ENCODE data around the gene COL6A1.
A peak's percentile ranks its signal among the peaks of the same experiment; 100 is the strongest.

The COL6A1 gene, protein sequence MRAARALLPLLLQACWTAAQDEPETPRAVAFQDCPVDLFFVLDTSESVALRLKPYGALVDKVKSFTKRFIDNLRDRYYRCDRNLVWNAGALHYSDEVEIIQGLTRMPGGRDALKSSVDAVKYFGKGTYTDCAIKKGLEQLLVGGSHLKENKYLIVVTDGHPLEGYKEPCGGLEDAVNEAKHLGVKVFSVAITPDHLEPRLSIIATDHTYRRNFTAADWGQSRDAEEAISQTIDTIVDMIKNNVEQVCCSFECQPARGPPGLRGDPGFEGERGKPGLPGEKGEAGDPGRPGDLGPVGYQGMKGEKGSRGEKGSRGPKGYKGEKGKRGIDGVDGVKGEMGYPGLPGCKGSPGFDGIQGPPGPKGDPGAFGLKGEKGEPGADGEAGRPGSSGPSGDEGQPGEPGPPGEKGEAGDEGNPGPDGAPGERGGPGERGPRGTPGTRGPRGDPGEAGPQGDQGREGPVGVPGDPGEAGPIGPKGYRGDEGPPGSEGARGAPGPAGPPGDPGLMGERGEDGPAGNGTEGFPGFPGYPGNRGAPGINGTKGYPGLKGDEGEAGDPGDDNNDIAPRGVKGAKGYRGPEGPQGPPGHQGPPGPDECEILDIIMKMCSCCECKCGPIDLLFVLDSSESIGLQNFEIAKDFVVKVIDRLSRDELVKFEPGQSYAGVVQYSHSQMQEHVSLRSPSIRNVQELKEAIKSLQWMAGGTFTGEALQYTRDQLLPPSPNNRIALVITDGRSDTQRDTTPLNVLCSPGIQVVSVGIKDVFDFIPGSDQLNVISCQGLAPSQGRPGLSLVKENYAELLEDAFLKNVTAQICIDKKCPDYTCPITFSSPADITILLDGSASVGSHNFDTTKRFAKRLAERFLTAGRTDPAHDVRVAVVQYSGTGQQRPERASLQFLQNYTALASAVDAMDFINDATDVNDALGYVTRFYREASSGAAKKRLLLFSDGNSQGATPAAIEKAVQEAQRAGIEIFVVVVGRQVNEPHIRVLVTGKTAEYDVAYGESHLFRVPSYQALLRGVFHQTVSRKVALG

GRCh38 chr21:45981151-45982091, at the start of gene COL6A1:
COL6A1 (plus strand) TSS chr21:45981770; CDS start chr21:45981851, 81 bp downstream.
- peak; percentile 46 to 67 (median 60) for DNase-seq

DNA sequence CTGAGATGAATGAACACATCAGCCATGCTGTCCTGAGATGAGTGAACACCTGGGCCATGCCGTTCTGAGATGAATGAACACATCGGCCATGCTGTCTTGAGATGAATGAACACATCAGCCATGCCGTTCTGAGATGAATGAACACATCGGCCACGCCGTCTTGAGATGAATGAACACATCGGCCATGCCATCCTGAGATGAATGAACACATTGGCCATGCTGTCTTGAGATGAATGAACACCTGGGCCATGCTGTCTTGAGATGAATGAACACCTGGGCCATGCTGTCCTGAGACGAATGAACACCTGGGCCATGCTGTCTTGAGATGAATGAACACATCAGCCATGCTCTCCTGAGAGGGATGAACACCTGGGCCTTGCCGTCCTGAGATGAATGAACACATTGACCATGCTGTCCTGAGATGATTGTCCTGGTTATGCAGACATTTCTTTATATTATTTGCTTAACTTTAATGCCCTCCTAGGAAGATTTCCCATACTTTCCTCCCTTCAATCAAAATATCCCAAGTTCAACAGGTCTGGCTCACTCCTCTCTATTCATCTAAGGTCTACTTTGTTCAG, 48.6 kb upstream of the COL6A1 start:
- no peak for DNase-seq

GRCh38 chr21:45934085-45934484, 47.5 kb upstream of the COL6A1 start:
- DNase-seq = no peak

- DNase-seq = no peak
Measured at GRCh38 chr21:45934554-45934953, 47.0 kb upstream of the COL6A1 start.

GRCh38 chr21:45935628-45936027, 45.9 kb upstream of the COL6A1 start:
- no peak for DNase-seq

DNA sequence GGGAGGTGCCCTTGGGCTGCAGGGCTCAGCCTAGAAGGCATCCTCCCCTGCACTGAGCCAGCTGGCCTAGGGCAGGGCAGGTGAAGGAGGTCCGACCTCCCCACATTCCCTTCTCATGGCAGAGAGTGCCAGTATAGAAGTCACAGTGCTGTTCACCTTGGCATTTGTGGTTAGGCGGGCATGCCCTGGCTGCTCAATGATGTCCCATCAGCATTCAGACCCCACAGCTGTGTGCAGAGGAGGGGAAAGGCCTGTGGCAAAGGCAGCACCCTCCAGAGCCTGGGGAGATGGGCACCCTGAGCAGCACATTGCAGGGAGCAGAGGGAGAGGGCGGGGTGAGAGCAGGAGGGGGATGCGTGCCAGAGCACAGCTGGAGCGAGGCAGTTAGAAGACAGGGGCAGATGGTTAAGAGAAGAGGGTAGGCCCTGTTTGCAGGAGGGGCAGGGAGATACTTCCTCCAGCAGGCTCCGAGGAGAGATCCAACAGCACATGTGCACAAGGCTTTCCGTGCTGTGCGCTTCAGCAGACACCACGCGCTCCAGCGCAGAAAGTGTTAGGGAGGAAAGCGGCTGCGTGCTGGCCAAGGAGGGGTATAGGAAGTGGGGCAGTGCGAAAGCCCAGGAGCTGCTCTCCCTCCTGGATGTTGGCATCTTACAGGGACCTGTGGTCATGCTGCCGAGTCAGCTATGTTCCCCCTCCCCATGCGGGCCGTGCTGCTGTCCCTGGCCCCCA, 43.7 kb upstream of the COL6A1 start:
- no peak for DNase-seq

GRCh38 chr21:45938453-45938755, 43.2 kb upstream of the COL6A1 start:
- no peak for DNase-seq

- no peak for DNase-seq
Measured at GRCh38 chr21:45938811-45939520, 42.6 kb upstream of the COL6A1 start.

- no peak for DNase-seq
Measured at GRCh38 chr21:45939521-45940045, 42.0 kb upstream of the COL6A1 start.

- no peak for DNase-seq
Measured at GRCh38 chr21:45940091-45940490, 41.5 kb upstream of the COL6A1 start.

DNA sequence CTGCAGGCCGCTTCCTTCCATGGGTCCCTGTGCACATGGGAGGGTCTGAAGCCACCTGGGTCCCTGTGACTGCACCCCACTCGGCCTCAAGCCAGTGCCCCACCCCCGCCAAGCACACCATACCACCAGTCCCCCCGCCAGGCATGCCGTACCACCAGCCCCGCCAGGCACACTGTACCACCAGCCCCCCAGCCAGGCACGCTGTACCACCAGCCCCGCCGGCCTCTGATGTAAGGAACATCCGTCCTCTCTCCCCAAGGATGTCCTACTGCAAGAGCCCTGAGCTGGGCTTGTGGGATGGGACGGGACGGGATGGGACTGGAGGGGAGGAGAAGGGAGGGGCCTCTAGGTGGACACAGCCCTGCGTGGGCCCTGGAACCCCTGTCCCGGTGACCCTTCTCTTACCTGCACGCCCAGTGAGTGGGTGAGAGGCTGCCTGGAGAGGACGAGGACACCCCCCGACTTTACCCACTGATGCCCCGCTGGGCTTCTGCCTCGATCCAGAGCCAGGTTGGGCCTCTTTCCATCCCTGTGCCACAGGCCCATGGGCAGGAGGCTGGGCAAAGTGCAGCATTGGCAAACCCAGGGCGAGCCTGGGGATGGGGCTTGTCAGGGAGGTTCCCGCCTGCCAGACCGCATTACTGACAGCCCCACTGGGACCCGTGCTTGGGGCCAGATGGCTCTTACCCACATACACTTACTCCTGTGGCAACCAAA, 40.8 kb upstream of the COL6A1 start:
- no peak for DNase-seq

DNA sequence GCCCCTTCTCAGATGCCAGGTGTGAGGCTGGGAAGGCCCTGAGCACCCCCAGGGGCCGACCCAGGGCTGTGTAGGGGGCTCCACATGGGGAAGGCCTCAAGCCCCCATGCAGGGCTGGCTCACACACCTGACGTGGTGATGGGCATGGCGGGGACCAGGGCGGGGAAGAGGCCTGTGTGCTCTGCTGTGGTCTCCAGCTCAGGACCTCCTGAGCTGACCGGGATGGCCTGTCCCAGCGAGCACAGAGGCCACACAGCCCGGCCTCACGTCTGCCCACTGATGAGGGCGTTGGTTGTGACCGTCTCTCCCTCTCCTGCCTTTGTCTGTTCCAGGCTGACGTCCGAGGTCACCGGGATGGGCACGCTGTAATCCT, 40.2 kb upstream of the COL6A1 start:
- no peak for DNase-seq

- no peak for DNase-seq
Measured at GRCh38 chr21:45941717-45942546, 39.6 kb upstream of the COL6A1 start.

DNA sequence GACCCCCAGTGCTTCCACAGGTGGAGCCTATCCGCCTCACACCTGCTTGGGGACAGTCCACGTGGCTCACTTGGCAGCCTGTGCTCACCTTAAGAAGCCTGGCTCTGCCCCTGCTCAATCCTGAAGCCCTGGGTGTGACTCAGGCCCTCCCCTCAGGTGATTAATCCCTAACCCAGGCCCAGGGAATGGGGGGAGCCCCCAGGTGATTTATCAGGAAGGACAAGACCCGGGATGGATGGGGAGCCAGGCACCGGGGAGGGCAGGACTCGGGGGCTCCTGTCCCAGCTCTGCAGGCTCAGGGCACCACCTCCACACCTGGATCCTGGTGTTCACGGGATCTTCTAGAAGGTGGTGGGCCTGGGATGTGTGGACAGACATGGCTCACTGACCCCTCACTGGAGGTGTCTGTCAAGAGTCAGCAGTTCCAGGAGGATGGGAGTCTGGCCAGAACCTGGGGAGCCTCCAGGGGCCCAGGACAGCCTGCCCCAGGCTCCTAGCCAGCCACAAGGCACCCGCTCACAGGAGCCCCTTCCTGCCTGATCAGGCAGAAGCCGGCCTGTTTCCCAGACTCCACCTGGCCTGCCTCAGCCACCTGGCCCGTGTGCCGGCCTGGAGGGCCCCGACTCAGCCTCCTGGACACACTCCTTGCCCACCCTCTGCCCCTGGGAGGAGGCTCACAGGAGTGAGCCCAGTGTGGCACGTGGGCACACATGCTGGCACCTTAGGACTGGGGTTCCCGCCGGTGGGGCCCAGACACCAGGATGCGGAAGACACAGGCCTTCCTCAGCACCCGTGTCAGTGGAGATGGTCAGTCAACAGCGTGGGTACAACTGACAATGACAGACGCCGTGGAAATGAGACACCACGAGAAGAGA, 38.6 kb upstream of the COL6A1 start:
- DNase-seq = no peak

DNA sequence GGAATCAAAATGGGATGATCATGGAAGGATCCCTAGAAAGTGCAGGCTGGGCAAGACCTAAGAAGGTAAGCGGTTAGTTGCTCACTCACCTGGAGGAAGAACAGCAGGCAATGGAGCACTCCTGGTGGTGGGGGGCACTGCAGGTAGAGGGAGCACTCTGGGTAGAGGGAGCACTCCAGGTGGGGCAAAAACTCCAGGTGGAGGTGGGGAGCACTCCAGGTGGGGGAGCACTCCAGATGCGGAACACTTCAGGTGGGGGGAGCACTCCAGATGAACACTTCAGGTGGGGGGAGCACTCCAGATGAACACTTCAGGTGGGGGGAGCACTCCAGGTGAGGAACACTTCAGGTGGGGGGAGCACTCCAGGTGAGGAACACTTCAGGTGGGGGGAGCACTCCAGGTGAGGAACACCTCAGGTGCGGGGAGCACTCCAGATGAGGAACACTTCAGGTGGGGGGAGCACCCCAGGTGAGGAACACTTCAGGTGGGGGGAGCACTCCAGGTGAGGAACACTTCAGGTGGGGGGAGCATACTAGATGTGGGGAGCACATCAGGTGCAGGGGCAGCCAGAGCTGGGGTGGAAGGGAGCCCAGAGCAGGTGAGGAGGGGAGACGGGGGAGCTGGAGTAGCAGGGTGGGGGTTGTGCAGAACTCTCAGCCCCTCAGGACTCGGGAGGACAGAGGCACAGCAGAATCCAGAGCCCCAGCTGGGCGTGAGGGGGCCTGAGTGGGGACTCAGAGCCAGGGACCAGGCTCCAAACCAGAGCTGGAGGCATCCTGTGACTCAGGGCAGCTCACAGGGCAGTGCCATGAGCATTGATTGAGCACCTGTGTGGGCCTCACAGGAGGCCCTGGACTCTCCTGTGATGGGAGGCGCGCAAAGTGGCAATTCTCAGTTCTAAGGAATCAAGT, 37.7 kb upstream of the COL6A1 start:
- no peak for DNase-seq

GRCh38 chr21:45944601-45945000, 37.0 kb upstream of the COL6A1 start:
- DNase-seq = no peak

All from stimulated activated naive CD4-positive, alpha-beta T cell (primary cell).